Stomach (tissue), 4 donors: ENCODE measurements around the gene CEP164.

Experiments used
- POLR2AphosphoS5 ChIP-seq, 3 donors: sonication (generic); formaldehyde crosslinking; IDR thresholded peaks; one replicate each; pipeline ENCODE4 v1.6.1; 2016; ENCODE audit warnings: antibody characterized with exemption in 3 of 3
- TF ChIP-seq, protein P1 (sequence below), 7 experiments: fragments of 450-650 bp in 4 of 7; fragments of 200-600 bp in 3 of 7; sonication (generic) in 3 of 7; IDR thresholded peaks; one replicate each; pipeline ENCODE4 v1.5.1; 2016 to 2019; ENCODE audit warnings: antibody characterized with exemption in 7 of 7, control low read depth in 2 of 7, mild to moderate bottlenecking in 1 of 7

DNA sequence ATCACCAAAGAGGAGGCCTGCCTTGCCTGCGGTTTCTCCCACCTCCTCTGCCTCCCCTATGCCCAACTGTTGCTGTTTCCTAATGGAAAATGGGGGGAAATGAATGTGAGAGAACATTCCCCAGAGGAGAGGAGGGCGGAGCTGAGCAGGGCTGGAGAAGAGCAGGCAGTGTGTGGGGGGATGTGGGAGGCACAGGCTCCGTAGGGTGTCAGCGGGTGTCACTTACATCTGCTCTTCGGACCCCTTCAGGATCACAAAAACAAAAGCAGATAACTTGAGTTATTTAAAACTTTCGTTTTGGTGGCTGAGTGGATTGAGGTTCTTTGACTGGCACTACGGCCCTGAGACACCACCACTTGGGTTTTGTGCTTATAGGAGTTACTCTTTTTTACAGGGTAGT is 93.8 kb downstream of the CEP164 start:
- TF ChIP-seq, protein P1, sequence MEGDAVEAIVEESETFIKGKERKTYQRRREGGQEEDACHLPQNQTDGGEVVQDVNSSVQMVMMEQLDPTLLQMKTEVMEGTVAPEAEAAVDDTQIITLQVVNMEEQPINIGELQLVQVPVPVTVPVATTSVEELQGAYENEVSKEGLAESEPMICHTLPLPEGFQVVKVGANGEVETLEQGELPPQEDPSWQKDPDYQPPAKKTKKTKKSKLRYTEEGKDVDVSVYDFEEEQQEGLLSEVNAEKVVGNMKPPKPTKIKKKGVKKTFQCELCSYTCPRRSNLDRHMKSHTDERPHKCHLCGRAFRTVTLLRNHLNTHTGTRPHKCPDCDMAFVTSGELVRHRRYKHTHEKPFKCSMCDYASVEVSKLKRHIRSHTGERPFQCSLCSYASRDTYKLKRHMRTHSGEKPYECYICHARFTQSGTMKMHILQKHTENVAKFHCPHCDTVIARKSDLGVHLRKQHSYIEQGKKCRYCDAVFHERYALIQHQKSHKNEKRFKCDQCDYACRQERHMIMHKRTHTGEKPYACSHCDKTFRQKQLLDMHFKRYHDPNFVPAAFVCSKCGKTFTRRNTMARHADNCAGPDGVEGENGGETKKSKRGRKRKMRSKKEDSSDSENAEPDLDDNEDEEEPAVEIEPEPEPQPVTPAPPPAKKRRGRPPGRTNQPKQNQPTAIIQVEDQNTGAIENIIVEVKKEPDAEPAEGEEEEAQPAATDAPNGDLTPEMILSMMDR (IDR thresholded peaks at IDR 0.05), result no peak
- no peak for TF ChIP-seq POLR2AphosphoS5 (IDR thresholded peaks at IDR 0.05)
